IPS-NIHi7 (cell line): Measurements from ENCODE around the gene BASP1.
"Not testable (repeated sequence)": the region's sequence is repeated elsewhere in the genome, so short reads cannot be mapped to it uniquely, and the experiment has no call there.

ENCODE experiments used
- DNase-seq: peaks from one replicate; pipeline ENCODE4 v3.0.0; 2012; ENCODE audit warnings: mixed read lengths; ENCODE audit errors: extremely low spot score

The BASP1 gene

GRCh38 chr5:17256171-17256570 lies 38.7 kb downstream of the BASP1 start:
- no peak for DNase-seq

GRCh38 chr5:17256839-17257238 lies 39.4 kb downstream of the BASP1 start:
- DNase-seq = no peak

- no peak for DNase-seq
Measured at GRCh38 chr5:17257705-17258273, 40.4 kb downstream of the BASP1 start.

GRCh38 chr5:17258431-17258830 lies 41.0 kb downstream of the BASP1 start:
- DNase-seq = no peak

- DNase-seq = not testable (repeated sequence)
Measured at GRCh38 chr5:17259012-17259411, 41.6 kb downstream of the BASP1 start.

GRCh38 chr5:17259630-17260257 lies 42.3 kb downstream of the BASP1 start:
- DNase-seq = no peak

- no peak for DNase-seq
Measured at GRCh38 chr5:17260549-17260948, 43.1 kb downstream of the BASP1 start.

GRCh38 chr5:17261075-17261474 lies 43.6 kb downstream of the BASP1 start:
- no peak for DNase-seq

GRCh38 chr5:17265041-17265440 lies 47.6 kb downstream of the BASP1 start:
- DNase-seq = no peak

- no peak for DNase-seq
Measured at GRCh38 chr5:17267106-17267505, 49.7 kb downstream of the BASP1 start.

- no peak for DNase-seq
Measured at GRCh38 chr5:17269201-17269600, 51.8 kb downstream of the BASP1 start.

- no peak for DNase-seq
Measured at GRCh38 chr5:17272111-17272510, 54.7 kb downstream of the BASP1 start.

GRCh38 chr5:17275289-17276158 lies 58.1 kb downstream of the BASP1 start:
- no peak for DNase-seq

GRCh38 chr5:17276445-17276844 lies 59.0 kb downstream of the BASP1 start:
- no peak for DNase-seq

- no peak for DNase-seq
Measured at GRCh38 chr5:17277907-17278306, 60.5 kb downstream of the BASP1 start.

- no peak for DNase-seq
Measured at GRCh38 chr5:17278931-17279330, 61.5 kb downstream of the BASP1 start.

GRCh38 chr5:17279487-17279886 lies 62.1 kb downstream of the BASP1 start:
- DNase-seq = no peak

- no peak for DNase-seq
Measured at GRCh38 chr5:17282283-17283120, 65.1 kb downstream of the BASP1 start.

GRCh38 chr5:17283121-17283415 lies 65.6 kb downstream of the BASP1 start:
- DNase-seq = no peak

GRCh38 chr5:17287501-17288155 lies 70.2 kb downstream of the BASP1 start:
- DNase-seq = no peak

GRCh38 chr5:17288570-17288969 lies 71.1 kb downstream of the BASP1 start:
- DNase-seq = no peak
